ENCODE data around the gene MRPS15.
A peak's percentile ranks its signal among the peaks of the same experiment; 100 is the strongest.

MRPS15 gene

DNA sequence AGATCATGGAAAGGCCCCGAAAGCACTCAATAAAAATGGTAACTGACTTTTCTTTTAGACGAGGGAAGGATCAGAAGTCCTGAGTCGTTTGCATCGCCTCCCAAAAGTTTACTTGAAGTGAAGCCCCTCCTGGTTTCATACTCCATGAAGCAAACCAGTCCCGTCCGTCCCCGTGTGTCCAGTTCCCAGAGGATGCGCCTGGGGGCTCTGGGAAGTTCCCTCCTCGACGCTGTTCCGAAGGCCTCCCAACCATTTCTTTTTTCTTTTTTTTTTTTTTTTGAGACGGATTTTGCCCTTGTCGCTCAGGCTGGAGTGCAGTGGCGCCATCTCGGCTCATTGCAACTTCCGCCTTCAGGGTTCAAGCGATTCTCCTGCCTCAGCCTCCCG is 13.3 kb downstream of the MRPS15 start:
- H3K4me3 ChIP-seq (replicated peaks; ENCODE audit: low read depth, low read length), result peak overlapping the region; percentile 49
- TF ChIP-seq, protein P1, sequence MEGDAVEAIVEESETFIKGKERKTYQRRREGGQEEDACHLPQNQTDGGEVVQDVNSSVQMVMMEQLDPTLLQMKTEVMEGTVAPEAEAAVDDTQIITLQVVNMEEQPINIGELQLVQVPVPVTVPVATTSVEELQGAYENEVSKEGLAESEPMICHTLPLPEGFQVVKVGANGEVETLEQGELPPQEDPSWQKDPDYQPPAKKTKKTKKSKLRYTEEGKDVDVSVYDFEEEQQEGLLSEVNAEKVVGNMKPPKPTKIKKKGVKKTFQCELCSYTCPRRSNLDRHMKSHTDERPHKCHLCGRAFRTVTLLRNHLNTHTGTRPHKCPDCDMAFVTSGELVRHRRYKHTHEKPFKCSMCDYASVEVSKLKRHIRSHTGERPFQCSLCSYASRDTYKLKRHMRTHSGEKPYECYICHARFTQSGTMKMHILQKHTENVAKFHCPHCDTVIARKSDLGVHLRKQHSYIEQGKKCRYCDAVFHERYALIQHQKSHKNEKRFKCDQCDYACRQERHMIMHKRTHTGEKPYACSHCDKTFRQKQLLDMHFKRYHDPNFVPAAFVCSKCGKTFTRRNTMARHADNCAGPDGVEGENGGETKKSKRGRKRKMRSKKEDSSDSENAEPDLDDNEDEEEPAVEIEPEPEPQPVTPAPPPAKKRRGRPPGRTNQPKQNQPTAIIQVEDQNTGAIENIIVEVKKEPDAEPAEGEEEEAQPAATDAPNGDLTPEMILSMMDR (IDR thresholded peaks at IDR 0.05; ENCODE audit: low read depth, low read length, missing control alignments), result no peak
- no peak for DNase-seq (ENCODE audit: extremely low read depth, low read depth)

DNA sequence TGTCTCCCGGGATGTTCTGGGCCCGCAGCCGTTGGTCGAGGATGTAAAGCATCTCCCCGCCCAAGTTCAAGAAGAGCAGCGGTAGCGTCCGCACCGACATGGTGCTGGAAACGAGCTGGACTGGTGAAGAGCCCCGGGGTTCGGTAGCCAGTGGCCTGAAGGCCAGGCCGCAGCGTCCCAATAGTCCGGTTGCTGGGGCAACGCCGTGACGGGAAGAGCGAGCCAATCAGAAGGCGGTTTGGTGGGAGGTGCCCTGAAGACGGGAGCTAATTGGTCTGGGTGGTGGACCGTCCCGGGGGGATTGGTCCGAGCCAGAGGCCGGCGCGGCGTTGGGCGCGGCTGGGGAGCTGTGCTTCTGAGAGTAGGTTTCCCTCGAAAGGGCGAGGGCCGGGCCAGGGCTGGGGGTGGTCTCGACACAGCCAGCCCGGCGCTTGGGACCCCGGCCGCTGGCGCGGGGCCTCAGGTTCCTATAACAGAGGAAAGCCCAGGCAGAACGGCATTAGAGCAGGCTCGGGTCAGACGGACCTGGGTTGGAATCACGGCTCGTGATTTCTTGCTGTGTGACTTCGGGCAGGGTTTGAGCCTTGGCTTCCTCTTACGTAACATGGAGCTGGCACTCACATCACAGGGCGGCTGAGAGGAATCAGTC is 13.8 kb downstream of the MRPS15 start, which contains the start of gene OSCP1:
Gene OSCP1, minus strand, starts transcription at position 182 of the 649 bp plus-strand sequence. Its CDS starts 82 bp downstream, at position 100.
- DNase-seq (ENCODE audit: extremely low read depth, low read depth), result peak; percentile 89
- TF ChIP-seq, protein P1 (IDR thresholded peaks at IDR 0.05; ENCODE audit: low read depth, low read length, missing control alignments), result no peak

DNA sequence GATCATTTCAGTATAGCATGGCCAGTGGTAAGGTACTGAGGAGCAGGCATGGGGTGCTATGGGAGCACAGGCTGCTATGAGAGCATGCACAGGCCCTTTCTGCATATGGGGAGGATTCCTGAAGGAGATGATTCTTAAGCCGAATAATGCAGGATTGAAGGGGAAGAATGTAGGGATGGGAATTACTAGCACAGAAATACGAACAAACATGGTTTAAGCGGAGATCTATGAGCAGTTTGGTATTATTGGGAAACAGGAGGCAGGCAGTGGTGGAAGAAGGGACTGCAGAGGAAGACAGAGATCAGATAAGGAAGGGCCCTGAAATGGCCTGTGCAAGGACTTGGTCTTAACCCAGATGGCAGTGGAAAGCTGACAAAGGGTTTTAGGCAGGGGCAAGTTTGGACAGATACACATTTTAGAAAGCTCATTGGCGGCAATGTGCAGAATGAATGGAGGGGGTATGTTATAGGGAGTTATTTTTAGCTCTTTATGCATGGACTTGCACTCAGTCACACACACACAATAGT is 15.6 kb downstream of the MRPS15 start:
- TF ChIP-seq, protein P1 (IDR thresholded peaks at IDR 0.05; ENCODE audit: low read depth, low read length, missing control alignments), result no peak
- no peak overlapping the region for H3K4me3 ChIP-seq (replicated peaks; ENCODE audit: low read depth, low read length)
- DNase-seq (ENCODE audit: extremely low read depth, low read depth), result no peak

More for the DNA sequence above, 13.8 kb downstream of the MRPS15 start, which contains the start of gene OSCP1:
- H3K4me3 ChIP-seq (replicated peaks; ENCODE audit: low read depth, low read length), result peak within 1 kb of the TSS; percentile 49

DNA sequence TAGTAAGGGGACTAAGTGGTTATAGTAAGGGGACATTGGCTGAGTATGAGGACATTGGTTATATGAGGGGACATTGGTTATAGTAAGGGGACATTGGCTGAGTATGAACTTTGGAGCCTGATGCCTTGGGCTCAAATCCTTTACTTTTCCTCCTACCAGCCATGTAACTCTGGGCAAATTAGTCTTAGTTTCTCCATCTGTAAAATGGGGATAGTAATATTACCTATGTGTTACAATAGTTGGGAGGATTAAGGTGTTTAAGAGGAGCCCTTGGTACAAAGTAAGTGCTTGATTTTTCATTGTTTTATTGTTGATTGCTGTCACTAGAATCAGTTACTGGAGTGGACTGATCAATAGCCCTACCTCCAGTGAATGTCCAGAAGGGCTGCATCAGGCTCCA is 16.7 kb downstream of the MRPS15 start:
- TF ChIP-seq, protein P1 (IDR thresholded peaks at IDR 0.05; ENCODE audit: low read depth, low read length, missing control alignments), result no peak
- H3K4me3 ChIP-seq (replicated peaks; ENCODE audit: low read depth, low read length), result no peak overlapping the region
- no peak for DNase-seq (ENCODE audit: extremely low read depth, low read depth)

DNA sequence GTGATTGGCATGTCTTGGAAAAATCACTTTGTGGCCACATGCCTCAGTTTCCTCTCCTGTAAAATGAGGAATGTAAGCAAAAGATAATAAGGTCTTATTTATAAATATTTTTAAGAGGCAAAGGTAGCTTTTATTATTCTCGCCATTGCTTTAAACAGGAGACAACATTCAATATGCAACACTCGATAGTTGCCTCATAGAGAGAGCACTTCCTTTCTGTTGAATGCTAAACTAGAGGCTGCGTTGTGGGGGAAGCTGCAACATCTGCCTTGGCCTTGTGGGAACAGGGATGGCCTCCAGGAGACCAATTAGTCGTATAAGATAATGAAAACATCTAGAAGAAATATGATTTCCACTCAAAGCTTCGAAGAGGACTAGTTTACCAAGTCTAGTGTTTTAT is 17.4 kb downstream of the MRPS15 start:
- no peak overlapping the region for H3K4me3 ChIP-seq (replicated peaks; ENCODE audit: low read depth, low read length)
- TF ChIP-seq, protein P1 (IDR thresholded peaks at IDR 0.05; ENCODE audit: low read depth, low read length, missing control alignments), result no peak
- no peak for DNase-seq (ENCODE audit: extremely low read depth, low read depth)

DNA sequence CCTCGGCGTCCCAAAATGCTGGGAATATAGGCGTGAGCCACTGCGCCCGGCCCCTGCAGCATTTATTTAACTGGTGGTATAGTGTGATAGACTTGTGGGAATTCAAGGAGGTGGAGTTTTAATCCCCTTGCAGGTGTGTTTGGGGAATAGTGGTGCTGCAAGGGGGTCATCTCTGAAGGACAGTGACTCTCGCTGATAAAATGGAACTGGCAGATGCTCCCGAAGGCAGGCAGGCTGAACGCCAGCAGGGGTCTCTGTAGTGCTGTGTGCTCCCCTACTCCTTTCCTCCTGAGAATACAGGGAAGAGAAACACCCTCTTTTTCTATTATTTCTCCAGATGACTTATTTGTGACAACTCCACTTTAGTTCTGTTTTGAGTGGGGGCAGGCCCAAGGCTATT is 17.9 kb downstream of the MRPS15 start:
- TF ChIP-seq, protein P1 (IDR thresholded peaks at IDR 0.05; ENCODE audit: low read depth, low read length, missing control alignments), result peak; percentile 49
- H3K4me3 ChIP-seq (replicated peaks; ENCODE audit: low read depth, low read length), result no peak overlapping the region
- DNase-seq (ENCODE audit: extremely low read depth, low read depth), result no peak
